ENCODE measurements around the gene TFF3.
A peak's percentile ranks its signal among the peaks of the same experiment; 100 is the strongest.

Gene TFF3, protein sequence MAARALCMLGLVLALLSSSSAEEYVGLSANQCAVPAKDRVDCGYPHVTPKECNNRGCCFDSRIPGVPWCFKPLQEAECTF

GRCh38 chr21:42315296-42315891 is at the start of gene TFF3:
Gene TFF3, minus strand, starts transcription at chr21:42315409. Its CDS starts 35 bp downstream, at chr21:42315374.
- TF ChIP-seq, protein P1, sequence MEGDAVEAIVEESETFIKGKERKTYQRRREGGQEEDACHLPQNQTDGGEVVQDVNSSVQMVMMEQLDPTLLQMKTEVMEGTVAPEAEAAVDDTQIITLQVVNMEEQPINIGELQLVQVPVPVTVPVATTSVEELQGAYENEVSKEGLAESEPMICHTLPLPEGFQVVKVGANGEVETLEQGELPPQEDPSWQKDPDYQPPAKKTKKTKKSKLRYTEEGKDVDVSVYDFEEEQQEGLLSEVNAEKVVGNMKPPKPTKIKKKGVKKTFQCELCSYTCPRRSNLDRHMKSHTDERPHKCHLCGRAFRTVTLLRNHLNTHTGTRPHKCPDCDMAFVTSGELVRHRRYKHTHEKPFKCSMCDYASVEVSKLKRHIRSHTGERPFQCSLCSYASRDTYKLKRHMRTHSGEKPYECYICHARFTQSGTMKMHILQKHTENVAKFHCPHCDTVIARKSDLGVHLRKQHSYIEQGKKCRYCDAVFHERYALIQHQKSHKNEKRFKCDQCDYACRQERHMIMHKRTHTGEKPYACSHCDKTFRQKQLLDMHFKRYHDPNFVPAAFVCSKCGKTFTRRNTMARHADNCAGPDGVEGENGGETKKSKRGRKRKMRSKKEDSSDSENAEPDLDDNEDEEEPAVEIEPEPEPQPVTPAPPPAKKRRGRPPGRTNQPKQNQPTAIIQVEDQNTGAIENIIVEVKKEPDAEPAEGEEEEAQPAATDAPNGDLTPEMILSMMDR (conservative IDR thresholded peaks at IDR 0.05): no peak
- peak within 1 kb of the TSS; percentile 86 for H3K27ac ChIP-seq

DNA sequence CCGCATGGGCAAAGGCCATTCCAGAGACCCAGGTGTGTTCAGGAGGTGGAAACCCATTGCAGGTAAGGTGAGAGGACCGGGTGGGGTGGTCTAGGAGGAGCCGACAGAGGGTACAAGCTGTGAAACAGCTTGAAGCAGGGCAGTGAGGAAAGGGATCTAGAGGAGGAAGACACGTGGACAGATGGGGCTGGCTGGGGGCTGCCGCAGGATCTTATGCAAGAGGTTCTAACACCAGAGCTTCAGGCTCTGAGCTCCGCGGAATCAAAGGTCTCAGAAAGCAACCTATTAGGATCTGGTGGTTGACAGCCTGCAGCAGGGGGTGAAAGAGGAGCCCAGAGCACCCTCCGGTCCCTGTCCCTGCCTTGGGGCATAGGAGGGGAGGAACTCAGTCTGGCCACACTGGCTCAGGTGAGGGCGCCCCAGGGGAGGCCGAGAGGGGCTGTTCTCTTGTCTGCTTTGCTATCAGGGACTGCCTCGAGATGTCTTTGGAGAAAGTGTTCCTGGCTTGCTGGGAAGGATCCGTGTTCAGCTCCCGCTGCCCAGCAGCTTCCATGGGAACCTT is 49.2 kb upstream of the TFF3 start:
- no peak overlapping the region for H3K27ac ChIP-seq
- TF ChIP-seq, protein P1 (conservative IDR thresholded peaks at IDR 0.05): no peak

DNA sequence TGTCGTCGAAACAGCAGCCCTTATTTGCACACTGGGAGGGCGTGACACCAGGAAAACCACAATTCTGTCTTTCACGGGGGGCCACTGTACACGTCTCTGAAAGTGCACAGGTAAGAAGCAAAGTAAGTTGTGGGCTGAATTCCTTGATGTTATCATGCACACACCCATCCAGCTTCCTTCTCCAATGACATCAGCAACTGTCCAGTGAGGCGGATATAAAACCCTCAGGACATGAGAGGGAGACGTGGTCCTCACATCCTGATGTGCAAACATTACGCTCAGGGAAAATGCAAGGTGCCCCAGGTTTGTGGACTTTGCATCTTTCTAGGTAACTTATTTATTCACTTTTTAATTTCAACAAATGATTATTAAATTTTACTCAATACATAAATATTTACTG is 48.1 kb upstream of the TFF3 start:
- TF ChIP-seq, protein P1 (conservative IDR thresholded peaks at IDR 0.05): no peak
- H3K27ac ChIP-seq: no peak overlapping the region

DNA sequence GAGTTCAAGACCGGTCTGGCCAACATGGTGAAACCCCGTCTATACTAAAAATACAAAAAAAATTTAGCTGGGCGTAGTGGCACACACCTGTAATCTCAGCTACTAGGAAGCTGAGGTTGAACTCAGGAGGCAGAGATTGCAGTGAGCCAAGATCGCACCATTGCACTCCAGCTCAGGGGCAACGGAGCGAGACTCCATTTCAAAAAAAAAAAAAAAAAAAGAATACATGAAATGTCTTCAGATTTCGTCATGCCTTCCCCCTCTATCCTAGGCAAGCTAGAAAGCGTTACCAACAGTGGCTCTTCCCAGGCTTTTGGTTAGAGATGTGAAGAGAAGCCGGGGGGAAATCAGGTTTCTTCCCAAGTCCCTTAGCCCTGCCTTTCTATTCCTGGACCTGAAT is 47.5 kb upstream of the TFF3 start:
- no peak overlapping the region for H3K27ac ChIP-seq
- TF ChIP-seq, protein P1 (conservative IDR thresholded peaks at IDR 0.05): no peak

GRCh38 chr21:42362198-42362597 is 47.0 kb upstream of the TFF3 start:
- H3K27ac ChIP-seq: no peak overlapping the region
- TF ChIP-seq, protein P1 (conservative IDR thresholded peaks at IDR 0.05): no peak

DNA sequence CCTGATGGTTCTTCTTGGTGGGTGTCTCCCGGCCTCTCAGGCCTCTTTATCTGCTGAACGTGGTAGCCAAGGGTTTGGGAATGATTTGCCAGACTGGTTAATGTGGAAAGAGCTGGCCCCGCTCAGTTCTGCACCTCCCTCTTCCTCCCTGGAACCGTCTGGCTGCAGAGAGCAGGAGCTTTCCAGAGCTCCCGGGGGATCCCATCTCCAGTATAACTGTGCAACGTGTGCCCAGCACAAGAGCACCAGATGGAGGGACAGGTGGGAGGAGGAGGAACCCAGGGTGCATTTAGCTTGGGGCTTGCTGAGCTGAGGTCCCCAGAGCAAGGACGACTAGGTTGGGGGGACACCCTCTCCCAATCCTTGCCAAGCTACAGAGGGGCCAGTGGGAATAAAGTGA is 46.1 kb upstream of the TFF3 start:
- H3K27ac ChIP-seq: no peak overlapping the region
- TF ChIP-seq, protein P1 (conservative IDR thresholded peaks at IDR 0.05): no peak

GRCh38 chr21:42360317-42360716 is 45.1 kb upstream of the TFF3 start:
- TF ChIP-seq, protein P1 (conservative IDR thresholded peaks at IDR 0.05): no peak
- no peak overlapping the region for H3K27ac ChIP-seq
